NCI-H446 (cell line): ENCODE measurements around the gene SRL.
A peak's percentile ranks its signal among the peaks of the same experiment; 100 is the strongest.
"Not testable (repeated sequence)": the region's sequence is repeated elsewhere in the genome, so short reads cannot be mapped to it uniquely, and the experiment has no call there.

ENCODE experiments used
- DNase-seq, 2 experiments: peaks; one replicate each; lab custom pipeline; 2025; lab: John Stamatoyannopoulos, UW

The SRL gene

DNA sequence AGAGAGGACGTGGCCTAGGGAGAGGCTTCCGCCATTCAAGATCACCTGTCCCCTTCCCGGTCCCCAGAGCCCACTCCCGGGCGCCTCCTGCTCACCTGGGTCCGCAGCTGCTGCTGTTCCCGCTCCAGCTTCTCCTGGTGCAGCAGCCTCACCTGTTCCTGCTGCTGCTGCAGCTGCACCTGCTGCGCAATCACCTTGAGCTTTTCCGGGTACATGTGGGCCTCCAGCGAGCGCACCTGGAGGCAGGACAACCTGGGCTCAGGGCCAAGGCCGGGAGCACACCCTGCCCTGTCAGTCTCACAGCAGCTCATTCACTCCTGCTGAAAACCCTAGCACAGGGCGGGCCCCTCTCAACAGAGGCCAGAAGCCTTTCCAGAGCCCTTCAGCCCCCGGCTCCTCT is 18.5 kb upstream of the SRL start:
- DNase-seq = no peak

DNA sequence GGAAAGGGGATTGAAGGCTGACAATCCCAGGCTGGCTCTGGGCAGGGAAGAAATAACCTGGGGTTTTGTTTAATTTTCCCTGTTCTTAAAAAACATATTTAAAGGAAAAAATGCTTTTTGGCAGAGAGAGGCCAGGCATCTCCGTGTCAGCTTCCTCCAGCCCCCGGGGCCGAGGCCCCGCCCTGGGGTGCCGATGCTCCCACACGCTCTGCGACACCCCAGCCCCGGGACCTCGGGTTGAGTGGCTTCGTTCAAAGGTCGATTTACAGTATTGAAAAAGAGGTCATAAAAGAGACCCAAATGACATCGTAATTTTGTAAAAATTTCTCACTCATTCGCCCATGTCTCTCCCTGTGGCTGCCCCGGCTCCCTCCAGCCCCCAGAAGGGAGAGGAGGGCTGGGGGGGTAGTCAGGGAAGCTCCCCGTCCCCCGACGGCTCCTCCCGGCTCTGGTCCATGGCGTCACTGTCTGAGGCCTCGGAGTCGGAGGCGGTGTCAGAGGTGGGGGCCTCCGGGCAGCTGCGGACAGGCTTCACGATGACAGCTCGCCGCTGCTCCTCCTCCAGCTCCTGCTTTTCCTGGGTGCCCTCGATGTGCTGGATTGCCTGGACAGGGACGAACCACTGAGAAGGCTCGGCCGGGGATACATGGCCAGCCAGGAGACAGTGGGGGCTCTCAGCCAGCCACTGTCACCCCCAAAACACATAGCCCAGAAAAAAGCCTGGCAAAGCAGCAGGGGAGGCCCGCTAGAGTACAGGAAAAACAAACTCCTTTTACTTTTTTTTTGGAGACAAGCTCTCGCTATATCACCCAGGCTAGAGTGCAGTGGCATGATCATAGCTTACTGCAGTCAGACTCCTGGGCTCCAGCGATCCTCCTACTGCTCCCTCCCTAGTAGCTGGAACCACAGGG is 16.0 kb upstream of the SRL start:
- no peak for DNase-seq

DNA sequence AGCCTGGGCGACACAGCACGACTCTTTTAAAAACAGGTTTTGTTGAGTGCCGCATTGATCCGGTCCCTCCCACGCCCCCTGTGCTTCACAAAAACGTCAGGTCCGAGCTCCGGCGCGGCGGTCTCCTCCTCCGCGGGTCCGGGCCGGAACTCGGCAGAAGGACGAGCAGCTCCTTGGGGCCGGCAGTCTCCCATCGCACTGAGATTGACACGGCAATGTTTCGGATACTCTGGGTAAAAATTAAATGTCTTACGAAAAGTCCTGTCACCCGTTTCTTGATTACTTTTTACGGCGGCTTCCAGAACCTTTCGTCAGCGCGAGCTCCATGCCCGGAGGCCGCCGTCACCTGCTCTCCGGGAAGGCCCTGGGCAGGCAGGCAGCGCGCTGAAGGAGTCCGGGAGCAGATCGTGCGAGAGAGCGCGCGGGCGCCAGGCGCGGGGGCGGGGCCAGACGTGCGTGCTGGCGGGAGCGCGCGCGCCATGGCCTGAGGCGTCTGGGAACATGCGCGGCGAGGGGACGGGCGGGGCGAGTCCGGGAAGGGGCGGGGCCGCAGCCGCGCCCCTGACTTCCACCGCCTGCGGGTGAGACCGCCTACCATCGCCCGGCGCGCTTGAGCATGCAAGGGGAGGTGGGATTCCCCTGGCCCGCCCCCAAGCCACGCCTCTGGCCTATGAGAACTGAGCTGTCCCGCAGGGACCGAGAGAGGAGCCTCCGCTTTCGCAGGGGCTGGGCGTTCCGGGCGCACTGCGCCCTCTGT is 11.7 kb upstream of the SRL start:
- DNase-seq = peak; percentile 96 to 99

DNA sequence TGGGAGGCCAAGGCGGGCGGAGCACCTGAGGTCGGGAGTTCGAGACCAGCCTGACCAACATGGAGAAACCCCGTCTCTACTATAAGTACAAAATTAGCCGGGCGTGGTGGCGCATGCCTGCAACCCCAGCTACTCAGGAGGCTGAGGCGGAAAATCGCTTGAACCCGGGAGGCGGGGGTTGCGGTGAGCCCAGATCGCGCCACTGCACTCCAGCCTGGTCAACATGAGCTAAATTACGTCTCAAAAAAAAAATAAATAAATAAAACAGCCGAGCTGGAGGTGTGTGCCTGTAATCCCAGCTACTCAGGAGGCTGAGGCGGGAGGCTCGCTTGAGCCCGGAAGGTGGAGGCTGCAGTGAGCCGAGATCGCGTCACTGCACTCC is 11.1 kb upstream of the SRL start:
- DNase-seq = not testable (repeated sequence)

DNA sequence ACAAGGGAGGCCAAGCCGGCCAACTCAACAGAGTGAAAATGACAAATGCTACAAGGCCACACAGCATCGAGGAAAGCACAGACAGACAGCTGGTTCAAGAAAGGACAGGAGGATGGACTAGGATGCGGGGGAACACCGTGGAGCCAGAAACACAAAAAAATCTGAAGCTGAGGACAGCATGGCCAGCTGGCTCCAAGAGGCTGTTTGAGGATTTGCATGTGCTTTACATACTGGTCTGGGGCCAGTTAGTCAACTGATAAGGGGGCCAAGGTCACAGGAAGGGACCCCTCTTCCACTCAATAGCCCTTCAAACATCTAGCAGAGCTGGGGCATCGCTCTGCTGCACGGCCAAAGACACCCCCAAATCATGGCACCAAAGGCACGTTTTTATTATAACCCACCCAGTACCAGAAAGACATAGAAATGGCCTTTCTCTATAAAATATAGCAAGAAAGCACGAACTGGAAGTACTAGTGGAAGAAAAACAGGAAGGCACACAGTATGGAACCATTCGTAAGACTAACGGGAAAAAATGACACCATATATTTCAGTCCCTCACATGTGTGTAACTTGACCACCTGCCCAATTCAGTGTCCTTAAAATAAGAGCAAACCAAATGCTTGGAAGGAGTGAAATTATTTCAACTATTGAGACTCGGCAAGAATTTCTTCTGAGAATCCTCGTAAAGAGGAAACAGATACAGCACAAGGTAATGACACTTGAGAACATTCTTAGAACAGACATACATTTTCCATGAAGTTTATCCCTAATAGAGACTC is 7.8 kb upstream of the SRL start:
- DNase-seq = no peak

DNA sequence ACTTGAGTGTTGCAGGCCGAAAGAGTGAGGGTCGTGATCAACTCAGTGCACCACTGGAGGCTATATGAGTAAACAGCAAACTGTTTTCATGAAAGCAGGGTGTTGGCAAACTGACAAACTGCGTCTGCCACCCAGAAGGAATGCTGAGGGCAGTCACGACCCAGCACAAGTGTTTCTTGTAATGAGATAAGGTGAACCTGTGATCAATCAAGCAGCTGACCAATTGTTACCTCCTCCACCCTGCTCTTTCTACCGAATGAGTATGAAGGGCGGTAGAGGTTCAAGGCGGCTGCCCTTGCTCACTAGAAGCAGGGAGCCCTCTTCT is 5.5 kb upstream of the SRL start:
- DNase-seq = no peak

DNA sequence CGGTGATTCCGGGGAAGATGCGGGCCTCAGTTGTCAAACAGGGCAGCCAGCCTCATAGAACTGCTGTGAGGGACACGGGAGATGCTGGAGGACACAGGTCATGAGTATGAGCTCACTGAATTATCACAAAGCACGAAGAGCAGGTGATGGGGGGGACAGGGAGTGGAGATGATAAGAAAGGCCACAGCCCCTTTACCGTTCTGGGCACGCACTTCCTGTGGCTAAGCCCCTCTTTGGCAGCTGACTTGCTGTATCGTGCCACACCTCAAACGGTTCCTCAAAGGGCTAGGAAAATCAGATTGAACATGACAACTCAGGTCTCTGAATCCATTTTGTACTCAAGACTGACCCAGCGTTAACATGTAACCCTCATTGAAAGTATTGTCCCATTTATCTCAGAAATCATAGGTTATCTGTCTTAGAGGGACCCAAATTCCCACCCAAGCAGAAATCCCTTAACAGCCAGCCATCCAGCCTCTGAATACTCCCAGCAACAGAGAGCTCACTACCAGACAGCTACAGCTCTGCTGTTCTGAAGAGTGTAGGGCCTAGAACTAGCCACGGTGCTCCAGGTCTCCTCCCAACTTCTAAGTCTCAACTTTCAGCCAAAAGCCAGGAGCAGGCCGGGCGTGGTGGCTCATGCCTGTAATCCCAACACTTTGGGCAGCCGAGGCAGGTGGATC is 5.0 kb upstream of the SRL start:
- no peak for DNase-seq

DNA sequence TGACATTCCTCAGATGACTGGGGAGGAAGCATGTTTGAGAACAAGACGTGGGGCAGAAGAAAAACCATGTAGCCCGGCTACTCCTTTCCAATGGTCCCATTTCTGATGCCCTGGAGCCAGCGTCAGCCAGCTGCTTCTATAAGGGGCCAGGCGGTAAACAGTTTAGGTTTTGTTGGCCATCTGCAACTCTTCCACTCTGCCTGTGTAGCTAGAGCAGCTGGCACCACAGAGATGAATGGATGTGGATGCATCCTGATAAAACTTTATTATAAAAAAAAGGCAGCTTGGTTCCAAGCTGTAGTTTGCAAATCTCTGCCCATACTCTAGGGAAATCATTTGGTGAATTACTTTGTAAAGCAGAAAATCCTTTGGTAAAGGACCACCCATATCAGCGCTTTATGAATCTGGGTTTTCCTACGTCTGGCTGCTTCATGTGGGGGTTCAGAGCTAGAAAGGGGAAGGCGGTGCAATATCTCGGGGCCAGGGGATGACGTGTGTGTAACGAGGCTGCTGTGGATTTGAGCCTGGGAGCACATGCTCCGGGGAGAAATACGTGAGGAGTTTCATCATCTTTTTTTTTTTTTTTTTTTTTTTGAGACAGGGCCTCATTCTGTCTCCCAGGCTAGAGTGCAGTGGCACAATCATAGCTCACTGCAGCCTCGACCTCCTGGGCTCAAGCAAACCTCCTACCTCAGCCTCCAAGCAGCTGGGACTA is 3.4 kb upstream of the SRL start:
- DNase-seq = no peak

DNA sequence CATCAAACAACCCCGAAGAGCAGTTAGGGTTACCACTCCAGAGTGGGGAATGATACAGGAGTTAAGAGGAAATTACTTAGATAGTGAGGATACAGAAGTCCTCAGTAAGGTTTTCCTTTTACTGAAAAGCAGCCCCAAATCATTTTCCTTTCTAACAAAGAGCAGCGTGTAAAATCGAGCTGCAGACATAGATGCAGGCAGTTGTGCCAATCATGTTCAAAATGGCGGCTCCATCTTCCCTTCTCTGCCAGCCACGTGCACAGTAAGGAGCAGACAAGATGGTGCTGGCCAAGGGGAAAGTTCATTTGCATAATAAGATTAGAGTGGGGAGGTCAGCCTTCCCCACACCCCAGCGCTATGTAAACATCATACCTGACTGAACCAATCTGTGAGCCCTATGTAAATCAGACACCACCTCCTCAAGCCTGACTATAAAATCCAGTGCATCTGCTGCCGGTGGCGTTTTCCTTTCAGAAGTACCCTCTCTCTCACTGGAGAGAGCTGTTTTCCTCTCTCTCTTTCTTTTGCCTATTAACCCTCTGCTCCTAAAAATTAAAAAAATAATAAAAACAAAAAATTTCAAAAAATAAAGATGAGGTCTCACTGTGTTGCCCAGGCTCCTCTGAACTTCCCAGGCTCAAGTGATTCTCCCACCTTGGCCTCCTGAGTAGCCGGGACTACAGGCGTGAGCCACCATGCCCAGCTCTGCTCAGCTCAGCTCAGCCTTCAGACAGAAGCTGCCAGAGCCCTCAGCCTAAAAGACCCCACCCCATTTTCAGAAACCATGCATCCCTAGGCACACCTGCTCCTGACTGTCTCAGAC is 2.6 kb upstream of the SRL start:
- peak in 1 of 2 experiments; percentile 34 for DNase-seq

DNA sequence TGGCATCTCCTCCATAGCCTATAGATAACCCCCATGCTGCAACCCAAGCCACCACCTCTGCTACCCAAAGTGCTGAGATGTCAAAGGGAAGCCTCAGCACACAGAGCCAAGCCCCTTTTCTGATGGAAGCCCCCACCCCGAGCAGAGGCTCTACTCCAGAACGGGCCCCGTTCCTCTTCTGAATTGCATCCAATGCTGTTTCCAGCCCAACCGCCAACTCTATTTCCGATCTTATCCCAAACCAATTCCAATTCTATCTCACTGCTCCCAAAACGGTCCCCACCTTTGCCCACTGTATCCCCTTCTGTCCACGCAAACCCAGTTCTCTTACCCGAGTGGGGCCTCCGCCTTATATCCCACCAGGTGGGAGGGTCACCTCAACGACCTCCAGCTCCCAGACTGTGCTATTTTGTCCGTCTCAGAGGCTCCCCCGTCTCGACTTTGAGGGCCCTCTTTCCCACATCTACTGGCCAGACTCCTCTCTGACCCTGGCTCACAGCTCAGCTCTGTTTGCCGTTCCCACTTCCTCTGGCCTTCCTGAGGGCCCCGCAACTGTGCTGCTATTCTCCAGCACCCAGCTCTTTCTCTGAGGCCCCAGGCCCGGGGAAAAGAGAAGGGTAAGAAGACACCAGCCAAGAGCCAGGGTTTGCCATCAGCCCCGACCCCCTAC is 487 bp downstream of the SRL start:
- no peak for DNase-seq

DNA sequence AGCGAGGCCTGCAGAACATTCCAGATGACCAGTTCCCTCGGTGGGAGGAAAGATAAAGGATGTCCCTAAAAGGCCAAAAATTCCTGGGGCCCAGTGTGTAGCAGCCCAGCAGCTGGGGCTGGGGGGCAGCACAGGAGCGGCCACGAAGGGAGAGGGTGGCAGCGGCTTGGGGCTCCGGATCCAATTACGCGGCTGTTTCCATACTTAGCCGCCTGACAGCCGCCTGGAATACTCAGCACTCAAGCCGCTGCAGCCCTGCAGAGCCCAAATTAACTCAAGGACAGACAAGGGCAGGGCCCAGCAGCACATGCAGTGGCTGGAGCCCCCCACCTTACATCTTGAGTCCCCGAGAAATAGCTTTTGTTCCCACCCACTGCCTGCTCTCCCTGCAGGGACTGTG is 1.3 kb downstream of the SRL start:
- DNase-seq = no peak

DNA sequence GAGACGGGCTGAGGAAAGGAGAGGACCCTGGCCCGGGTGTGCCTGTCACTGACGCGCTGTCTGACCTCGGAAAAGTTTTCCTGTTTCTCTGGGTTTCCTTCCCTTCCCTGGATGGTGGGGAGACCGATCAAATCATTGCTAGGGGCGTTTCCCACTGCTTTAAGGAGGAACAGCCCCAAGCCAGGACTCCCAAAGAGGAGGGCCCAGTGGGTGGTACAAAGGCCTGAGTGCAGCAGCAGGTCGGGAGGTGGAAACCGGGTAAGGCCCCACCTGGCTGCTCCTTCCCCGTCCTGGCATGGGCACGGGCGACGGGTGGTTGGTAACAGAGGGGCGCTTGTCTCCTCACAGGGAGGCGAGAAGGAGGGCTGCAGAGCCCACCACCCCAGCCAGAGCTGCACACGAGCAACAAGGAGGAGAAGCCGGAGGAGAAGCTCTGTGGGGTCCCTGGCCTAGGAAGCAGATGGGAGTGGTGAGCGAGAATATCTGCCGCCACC is 2.2 kb downstream of the SRL start:
- DNase-seq = no peak

DNA sequence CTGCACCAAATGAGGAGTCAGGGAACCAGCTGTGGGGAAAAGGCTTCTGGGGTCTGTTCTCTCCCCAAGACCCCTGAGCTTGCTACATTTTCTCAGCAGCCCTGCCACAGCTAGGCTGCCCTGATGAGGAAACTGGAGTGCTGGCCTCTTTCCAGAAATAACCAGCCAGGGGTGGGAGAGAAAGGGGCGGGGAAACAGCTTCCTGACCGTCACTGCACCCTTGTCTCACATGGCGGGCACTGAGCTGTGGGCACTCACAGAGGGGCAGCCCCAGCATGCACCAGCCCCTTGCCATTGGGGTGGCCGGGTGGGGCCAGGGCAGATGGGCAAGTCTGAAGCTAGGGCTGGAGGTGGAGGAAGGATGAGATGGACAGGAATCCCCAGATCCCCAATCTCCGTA is 2.9 kb downstream of the SRL start:
- DNase-seq = no peak

DNA sequence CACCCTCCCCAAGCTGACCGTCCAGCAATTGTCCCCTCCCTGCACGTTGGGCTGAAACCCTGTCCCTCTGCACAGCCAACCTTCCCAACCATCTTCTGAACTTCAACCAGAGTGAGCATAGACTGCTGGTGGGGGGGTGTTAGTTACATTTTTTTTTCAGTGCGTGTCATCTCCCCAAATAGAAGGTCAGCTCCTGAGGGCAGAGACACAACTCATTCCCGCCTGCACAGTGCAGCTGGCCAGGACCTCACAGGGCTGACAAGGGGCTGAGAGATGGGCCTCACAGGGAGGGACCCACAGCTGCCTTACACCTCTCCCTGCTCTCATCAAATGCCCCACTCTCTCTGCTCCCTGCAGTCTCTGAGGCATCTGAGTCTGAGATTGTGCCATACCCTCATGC is 8.4 kb downstream of the SRL start:
- no peak for DNase-seq

DNA sequence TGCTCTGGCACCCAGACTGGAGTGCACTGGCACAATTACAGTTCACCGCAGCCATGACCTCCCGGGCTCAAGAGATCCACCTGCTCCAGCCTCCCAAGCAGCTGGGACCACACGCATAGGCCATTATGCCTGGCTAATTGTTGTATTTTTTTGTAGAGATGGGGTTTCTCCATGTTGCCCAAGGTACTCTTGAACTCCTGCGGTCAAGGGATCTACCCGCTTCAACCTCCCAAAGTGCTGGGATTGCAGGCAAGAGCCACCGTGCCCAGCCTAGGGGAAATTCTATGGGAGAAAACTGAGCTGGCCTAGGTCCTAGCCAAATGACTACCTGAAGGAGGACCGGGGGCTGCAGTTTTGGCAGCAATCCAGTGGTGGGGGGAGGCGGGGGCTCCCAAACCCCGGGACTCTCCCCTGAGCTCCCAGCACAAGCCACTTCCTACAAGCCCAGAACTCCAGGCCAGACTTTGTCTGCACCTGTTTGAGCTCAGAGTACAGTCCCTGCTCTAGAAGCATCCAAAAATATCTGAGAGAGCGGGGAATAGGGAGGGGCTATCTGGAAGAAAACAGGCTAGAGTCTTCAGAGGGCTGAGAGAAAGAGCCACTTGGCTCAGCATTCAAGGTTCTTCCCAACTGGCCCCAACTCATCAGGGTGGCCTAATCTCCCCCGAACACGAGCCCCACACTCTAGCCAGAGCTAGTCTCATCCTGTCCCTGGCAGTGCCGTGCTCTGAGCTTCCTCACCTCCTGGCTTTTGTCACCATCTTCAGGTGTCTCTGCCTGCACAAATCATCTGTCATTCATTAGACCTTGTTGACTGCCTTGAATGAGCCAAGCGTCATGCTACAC is 9.1 kb downstream of the SRL start:
- DNase-seq = no peak

DNA sequence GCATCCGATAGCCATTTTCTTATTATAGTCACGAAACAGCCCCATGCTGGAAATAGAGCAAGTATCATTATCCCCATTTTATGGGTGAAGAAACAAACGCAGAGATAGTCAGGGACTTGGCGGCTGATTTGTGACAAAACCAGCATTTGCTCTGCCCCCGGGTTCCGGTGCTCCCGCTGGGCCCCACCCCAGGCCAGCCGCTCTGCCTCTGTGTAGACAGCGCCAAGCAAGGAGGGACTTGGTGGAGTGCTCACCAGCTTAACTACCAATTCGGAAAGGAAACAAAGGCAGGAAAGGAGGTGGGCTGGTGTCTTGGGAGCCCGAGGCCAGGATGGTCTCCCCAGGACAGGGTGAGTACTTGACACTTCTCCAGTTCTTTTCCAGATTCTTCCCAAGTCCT is 10.0 kb downstream of the SRL start:
- no peak for DNase-seq

DNA sequence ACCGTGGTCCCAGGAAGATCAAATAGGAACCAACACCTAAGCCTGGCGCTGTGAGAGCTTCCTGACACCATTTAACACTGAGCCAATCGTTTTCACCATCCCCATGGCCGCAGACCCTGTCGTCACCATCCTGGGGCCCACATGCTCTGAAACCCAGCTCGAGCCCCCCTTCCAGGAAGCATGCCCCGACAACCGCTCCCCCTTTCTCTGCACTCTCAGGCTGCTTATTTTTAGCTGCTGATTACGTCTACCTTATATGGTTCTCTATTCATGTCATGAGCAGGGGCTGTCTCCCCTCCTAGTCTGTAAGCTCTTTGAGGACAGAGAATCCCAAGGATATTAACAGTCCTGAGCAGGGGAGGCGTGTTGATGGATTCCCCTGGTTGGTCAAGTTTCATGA is 10.5 kb downstream of the SRL start:
- DNase-seq = no peak

DNA sequence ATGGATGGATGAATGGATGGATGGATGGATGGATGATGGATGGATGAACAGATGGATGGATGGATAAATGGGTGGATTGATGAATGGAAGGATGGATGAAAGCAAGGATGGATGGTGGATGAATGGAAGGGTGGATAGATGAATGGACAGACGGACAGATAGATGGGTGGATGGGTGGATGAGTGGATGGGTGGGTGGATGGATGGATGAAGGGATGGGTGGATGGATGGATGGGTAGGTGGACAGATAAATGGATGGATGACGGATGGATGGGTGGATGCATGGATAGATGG is 14.9 kb downstream of the SRL start:
- no peak for DNase-seq
